HG03139 (cell line): ENCODE measurements around the gene EXOC4.

Source experiments
- ATAC-seq: cut with Tn5 transposase; IDR thresholded peaks from one replicate; pipeline ENCODE4 v1.9.1; 2021; ENCODE audit not compliant: unreplicated experiment

EXOC4 gene

DNA sequence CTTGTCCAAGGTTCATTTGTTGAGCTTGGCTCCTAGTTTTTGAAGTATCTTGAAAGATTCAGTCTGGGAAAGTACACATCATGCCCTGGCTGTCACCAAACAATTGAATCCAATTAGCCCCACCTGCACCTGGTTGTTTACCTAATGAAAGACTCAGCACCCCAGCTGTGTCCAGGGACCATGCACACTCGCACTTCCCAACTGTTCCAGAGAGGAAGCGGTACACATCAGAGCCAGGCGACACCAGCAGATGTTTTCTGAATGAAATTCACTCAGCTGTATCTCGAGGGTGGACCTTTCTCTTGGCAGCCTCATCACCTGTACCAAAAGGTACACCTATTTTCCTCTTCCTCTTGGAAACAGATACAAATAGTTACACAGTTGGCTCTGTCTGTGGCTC, 657.9 kb downstream of the EXOC4 start:
- no peak for ATAC-seq

DNA sequence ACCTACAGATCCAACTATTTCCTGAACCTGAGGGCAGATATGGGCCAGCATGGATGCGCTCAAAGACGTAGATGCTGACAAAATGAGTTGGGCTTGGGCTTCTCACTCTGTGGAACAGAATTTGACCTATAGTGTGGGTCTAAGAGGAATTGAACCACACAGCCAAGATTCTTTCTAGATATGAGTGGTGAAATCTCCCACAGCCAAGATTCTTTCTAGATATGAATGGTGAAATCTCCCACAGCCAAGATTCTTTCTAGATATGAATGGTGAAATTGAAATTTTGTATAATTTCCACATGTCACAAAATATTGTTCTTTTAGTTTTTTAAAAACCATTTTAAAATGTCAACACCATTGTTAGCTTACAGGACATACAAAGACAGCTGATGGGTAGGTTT, 658.8 kb downstream of the EXOC4 start:
- ATAC-seq = no peak

DNA sequence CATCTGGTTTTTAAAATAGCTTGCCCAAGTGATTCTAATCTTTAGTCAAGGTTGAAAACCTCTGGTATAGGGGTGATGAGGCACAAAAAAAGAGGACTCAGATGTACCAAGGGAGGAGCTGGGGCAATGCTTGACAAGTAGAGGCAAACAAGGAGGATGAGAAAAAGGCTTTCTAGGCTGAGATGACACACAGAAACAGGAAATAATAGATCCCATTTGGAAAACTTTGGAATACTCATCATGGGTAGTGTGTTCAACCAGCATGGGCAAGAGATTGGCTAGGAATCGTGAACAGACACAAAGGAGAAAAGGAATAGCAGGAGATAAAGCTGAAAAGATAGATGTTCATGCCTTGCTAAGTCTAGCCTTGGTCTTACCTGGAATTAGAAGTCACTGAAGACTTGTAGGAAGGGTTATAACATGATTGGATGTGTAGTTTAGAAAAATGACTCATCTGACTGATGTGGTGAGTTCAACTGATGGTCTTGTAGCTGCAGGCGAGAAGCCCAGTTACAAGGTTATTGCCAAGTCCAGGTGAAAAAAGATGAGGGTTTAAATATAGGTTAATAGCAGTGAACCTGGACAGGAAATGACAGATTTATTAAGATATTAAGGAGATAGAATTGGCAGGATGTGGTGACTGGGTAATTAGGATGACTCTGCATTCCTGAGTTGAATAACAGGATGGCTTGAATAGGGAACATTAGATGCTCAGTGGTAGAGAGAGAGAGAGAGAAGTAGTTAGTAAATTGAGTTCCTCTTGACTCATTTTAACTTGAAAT, 660.2 kb downstream of the EXOC4 start:
- ATAC-seq = no peak

DNA sequence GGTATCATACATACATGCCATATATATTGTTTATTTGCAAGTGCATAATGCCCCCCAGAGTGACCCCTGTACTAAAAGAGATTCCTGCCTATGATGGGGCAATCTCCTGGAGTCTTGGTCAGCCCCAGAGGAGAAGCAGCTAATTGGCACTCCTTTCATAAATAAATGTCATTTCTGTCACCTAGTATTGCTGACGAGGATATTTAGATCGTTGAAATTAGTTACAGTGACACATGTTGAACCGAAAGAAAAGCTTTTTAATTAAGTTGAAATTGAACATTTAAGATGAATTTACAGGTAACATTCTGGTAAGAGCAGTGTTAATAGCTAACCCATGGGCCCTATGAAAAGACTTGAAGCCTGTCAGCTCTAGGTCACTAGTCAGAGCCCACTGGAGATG, 663.7 kb downstream of the EXOC4 start:
- no peak for ATAC-seq

DNA sequence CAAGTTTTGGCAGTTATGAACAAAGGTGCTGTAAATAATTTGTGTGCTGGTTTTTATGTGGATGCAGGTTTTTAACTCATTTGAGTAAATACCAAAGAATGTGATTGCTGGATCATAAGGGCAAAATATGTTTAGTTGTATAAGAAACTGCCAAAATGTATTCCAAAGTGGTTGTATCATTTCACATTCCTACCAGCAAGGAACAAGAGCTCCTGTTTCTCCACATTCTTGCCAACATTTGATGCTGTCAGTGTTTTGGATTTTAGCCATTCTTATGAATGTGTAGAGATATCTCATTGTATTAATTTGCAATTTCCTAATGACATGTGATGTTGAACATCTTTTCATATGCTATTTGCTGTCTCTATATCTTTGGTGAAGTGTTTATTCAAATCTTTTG, 666.9 kb downstream of the EXOC4 start:
- ATAC-seq = no peak

DNA sequence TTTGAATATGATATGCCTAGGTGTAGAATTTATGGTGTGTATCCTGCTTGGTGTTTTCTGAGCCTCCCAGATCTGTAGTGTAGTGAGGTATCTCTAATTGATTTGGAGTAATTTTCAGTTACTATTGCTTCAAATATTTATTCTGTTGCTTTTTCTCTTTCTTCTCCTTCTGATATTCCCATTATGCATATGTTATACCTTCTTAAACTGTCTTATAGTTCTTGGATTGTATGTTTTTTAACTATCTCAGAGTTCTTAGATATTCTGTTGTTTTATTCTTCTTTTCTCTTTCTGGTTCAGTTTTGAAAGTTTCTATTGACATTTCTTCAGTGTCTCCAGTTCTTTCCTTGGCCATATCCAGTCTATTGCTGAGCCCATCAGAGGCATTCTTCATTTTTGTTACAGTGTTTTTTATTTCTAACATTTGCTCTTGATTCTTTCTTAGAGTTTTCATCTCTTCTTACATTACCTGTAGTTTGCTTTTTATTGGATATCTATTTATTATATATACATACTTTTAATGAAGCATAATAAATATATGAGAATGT, 668.8 kb downstream of the EXOC4 start:
- no peak for ATAC-seq

DNA sequence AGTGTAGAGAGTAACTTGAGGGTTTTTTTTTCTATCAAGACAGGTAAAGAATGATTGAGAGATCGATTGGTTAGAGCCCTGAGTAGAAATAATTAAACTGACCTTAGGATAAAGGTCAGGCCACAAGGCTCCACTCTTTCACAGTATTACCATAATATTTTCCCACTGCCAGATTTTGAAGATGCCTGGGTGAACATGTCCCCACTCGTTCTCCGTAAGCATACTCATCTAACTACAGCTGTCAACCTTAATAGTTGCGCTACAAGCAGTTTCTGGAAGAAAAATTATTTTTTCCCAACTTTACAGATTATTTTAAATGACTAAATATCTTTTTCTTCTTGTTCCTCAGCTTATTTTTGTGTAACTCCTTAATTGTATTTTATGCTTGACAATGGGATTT, 671.1 kb downstream of the EXOC4 start:
- no peak for ATAC-seq

DNA sequence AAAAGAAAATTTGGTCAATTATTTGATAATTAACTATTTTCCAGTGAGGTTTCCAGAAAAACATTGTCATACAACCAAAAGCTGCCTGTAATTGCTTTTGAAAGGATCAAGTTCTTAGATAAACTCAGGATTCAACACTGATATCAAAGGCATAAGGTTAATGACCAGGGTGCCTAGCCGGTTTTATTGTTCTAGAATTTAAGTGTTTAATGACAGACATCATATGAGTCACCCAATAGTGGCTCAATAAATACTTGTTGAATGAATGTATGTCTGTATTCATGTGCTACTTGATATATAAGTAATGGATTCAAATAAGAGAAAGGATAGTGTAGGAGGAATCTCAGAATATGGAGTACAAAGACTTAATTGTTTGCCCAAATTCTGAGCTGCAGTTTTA, 678.2 kb downstream of the EXOC4 start:
- ATAC-seq = no peak

DNA sequence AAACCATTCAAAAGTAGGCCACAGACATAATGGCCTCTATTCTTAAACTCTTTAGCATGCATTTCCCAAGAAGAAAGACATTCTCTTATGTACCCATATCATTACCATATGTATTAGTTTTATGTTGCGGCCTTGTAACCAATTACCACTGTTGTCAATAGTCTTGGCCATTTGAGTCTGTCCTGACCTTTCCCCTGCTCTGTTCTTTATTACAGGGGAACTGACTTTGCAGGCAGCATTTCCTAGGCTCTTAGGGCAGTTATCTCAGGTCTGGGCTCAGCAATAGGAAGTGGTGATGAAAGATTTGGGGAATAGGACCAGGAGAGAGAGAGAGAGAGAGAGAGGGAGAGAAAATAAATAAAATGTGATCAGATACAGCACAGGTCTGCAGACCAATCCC, 679.7 kb downstream of the EXOC4 start:
- no peak for ATAC-seq

DNA sequence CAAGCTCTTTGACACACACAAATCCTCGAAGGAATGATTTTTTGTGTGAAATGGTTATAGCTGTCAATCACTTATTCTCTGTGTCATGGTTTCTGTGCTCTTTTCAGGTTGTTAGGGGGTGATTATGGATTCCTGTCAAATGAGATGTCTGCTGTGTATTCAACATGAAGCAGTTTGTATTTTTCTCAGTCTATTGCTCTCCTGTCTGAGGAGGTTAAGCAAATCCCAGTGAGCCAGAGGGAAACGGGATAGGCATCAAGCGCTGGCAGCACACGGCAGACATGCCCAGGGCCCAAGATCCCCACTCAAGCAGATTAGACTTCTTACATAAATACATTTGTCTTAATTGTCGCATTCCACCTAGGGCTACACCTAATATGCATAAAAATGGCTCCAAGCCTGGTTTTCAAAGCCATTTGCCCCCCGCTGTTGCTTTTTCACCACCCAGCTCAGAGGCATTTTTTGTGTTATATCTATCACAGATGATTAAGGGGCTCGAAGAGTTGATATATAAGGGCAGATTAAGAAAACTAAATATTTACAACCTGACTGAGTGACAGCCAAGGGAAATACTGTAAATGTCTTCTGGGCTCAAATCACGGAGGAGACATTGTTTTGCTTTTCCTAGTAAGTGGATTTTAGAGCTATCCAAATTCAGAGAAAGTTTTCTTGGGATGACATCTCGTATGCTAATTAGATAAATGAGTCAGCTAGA, 681.5 kb downstream of the EXOC4 start:
- no peak for ATAC-seq

DNA sequence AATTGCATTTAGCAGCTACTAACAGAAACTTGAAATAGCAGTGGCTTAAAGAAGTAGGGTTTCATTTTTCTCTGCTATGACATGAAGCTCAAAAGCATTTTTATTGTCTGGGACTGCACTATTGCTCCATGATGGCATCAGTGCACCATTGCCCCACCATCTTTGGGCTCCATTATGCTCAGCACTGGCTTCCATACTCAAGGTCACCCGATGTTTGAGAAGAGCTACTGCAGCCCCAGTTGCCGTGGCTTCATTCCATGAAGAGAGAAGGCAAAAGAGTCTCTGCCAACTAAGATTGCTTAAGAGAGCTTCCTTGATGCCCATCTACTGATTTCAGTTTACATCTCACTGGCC, 682.1 kb downstream of the EXOC4 start:
- ATAC-seq = no peak

DNA sequence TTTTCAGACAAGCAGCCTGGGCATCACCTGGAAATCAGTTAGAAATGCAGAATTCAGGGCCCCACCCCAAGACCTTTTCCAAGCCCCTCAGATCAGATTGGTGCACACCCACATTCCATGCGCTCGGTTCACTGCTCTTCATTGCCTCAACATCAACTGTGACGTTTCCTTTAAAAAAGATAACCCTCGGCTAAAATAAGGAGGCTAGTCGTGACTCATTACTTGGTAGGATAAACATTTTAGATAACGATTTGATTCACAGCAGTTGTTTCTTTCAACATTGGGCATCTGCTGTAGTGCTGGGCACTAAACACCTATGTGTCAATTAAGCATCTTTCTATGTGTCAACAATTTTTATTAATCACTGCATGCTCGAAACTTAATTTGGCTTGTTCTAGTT, 683.2 kb downstream of the EXOC4 start:
- no peak for ATAC-seq

DNA sequence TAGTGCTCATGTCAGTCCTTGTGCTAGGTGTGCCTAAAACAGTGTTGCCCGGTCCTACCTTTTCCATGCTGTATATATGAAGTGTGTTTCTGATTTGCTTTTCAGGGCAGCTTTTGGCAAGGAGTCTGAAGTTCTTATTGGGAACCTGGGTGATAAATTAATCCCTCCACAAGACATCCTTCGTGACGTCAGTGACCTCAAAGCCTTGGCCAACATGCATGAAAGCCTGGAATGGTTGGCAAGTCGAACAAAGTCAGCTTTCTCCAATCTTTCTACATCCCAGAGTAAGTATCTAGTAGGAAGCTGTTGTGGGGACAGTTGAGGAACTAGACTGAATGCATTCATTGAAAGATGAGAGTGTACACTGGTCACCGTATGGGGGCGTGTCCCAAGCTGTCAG, 684.9 kb downstream of the EXOC4 start:
- ATAC-seq = no peak

DNA sequence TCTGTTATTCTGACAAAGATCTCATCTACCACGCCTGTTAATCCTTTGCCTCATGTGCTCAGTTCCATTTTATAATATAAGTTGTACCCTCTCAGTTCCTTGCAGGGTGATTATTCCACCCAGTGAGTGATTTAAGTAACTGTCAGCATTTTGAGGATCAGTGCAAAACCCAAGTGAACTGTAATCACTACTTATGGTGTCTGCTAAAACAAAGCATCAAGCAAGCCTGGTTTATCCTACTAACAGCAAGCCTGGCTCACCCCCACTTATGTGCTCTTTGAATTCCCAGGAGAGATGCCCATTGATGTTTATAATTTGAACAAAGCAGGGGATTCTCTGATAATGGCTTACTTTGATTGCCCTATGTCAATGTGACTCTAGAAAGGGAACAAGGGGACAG, 687.5 kb downstream of the EXOC4 start:
- ATAC-seq = no peak

DNA sequence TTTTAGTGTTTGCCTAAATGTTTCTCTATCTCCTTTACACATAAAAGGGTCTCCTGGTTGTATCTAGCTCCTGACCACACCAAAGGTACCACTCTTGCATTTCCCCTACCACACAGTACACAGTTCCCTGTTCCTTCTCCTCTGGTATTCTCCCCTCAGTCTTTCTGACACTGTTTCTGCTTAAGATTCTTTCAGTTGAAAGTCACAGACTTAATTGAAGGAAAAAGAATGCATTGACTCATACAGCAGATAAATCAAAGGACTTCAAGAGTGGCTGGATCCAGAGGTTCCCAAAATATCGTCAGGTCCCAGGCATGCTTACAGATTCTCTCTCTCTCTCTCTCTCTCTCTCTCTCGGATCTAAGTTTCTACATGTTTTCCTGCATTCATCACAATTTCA, 688.6 kb downstream of the EXOC4 start:
- no peak for ATAC-seq

DNA sequence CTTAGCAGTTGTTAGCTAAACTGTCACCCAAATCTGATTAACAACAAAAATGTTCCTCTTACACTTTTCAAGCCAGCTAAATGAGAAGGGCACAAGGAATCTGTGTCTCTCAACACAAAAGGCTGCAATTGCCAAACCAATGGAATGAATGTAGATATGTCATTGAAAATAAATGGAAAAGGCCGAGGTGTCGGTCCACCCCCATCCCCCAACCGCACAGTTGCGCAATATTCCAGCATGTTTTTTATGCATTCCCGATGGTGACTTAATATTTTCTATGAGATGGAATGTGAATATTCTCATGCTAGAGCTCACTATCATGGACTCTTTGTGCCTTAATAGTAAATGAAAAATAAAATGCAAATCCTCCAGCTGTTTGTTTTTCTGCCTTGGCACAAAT, 692.6 kb downstream of the EXOC4 start:
- ATAC-seq = no peak

DNA sequence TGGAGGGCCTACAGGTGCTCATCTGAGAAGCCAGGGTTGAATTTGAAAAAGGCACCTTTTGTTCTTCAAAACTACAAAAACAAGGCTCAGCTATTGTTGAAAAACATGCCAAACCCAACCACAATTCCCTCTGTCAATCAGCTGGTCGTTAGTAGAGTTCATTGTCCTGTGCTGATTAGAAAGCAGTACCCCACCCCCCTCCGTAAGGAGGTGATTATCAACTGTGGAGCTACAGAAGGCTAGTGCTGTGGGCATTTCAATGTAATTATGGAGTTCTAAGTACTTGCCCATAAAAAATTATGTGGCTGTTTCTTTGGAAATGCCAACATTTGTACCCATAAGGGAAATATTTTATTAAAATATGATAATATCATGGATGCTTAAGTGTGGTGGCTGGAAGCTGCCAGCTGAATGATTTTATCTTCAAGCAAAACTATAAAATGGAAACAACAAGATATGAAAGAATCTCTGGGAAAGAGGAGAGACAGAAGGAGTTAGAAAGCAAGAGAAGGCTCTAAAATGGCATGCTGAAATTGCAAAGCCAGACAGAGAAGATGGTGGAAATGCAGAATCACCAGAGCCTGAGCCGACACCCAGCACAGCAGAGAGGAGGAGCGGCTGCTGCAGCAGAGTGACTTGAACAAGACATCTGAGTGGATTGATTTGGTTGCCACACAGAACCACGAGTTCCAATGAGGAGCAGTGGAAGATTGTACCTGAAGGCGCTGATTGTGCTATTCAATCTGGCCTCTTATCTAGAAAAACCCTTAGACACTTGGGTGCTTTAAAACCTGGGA, 694.8 kb downstream of the EXOC4 start:
- no peak for ATAC-seq

DNA sequence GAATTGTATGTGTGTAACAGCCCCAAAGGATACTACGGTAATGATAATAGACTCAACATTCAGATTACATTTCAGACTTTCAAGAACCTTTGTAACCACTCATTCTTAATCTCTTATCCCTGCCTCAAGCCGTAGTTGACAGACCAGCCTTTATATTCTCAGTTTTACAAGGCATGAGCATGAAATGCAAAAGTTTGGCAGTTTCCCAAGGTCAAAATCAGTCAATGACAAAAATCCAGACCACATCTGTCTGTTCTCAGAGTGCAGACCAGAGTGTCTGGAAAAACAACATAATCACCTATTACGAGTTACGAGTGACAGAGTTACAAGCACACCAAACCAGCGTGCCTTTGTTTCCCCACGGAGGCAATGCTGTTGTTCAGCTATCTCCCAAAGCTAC, 695.7 kb downstream of the EXOC4 start:
- ATAC-seq = no peak

DNA sequence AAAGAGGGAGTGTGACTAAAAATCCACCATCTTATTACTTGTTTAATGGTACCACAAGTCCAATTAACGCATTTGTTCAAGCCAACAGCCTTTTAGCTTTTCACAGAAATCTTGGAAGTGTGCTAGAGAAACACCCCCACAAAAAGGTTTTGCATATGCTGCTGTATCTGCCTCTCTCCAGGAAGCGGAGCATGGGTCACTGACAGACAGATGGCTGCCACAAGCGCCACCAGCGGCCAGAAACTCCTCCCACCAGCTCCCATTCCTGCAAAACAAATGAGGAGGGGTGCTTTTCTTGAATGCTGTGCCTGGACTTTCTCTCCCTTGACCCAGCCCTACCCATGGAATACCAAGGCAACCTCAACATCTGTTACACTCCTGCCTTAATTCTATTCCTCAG, 698.0 kb downstream of the EXOC4 start:
- no peak for ATAC-seq

DNA sequence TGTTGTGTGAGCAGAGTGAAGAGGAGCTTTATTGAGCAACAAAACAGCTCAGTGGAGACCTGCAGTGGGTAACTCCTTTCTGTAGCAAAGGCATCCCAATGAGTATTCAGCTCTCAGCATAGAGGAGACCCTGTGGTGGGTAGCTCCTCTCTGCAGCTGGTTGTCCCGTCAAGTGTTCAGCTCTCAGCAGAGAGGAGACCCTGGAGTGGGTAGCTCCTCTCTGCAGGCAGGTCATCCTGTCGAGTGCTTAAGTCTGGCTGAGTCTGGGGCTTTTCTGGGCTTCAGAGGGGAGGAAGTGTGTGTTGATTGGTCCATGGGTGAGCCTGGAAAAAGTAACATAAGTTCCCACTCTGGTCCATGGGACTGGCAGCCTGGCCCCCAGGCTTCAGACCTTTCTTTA, 702.3 kb downstream of the EXOC4 start:
- ATAC-seq = no peak

DNA sequence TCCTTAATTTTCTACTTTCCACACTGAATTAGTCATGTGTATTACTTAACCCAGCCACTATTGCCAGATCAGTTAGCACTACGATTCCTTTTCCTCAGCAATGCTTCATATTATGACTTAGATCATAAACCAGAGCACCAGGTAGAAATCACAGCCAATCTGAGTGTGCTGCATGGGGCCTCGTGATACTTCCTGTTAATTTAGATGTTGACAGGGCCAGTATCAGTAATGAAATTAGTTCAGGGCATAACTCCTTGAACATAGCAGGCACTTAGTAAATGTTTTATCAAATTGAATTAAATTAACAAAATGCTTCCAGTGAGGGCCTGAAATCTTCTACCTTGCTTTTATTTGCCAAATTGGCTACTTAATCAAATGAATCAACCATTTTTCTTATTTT, 705.0 kb downstream of the EXOC4 start:
- ATAC-seq = no peak

DNA sequence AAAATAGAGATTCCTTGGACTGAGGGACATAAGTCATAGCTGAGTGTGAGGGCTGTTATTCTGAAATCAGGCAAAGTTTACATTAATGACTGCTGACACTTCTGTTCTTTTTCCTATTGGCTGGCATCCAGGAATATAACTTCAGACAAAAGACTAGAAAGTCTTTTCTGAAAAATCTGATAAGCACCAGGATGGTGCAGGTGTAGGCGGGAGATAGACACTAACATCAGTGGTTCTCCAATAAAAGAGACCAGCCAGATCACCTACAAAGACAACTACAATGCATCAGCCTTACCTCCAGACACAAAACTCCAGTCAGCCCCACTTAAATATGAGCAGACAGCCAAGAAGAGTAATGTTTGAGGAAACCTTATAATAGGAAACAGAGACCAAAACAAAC, 705.9 kb downstream of the EXOC4 start:
- ATAC-seq = no peak
